Middle frontal gyrus (tissue), 1 donor: ENCODE results near the gene TNFRSF8.

Experiments used
- DNase-seq: peaks from one replicate; pipeline ENCODE4 v3.0.0-alpha.2; 2015; ENCODE audit warnings: low spot score; ENCODE audit errors: extremely low spot score

TNFRSF8 gene

DNA sequence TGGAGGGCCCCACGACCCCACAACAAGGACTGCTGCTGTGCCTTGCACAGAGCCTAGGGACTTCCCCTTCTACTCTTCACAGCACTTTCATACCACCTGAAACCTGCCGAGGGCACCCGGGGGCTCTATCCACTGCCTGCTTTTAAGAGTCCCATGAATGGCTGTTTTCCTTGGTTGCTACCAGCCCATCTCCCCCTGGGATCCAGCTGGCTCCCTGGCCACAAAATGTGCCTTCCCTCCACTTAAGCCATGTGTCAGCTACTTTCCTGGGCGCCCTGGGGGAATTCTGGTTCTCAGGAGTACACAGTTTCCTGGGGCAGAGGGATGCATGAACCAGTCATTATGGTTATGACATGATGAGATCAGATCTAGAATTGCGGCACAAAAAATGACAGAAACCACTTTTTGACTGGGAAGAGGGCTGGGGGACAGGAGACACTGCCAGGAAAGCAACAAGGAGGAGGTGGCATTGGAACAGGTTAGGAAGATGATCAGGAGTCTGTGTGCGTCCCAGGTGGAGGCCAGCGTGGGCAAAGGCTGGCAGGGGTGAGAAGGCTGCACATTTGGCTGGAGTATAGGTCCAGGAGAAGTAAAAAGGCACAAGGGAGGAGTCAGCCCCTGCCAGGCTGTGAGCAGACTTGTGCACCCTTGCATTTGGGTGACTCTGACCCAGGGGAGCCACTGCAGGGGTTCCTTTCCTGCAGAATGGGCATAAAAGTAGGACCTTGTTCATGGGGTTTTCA lies 3.2 kb upstream of the TNFRSF8 start:
- no peak for DNase-seq

DNA sequence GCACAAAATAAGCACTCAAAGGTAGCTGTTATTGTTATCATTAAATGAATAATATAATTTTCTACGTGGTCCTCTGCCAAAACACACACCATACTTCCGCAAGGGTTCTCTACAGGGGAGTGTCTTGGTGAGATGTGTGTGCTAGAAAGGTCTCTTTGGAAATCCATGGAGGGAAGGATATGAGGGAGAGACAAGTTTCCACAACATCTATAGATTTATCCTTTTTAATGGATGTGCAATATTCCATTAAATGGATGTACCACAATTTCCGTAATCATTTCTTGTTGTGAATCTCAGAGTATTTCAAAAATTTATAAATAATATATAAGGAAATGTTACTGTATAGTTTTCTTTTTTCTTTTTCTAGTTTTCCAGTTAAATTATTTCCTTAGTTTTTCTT lies 2.6 kb upstream of the TNFRSF8 start:
- no peak for DNase-seq

DNA sequence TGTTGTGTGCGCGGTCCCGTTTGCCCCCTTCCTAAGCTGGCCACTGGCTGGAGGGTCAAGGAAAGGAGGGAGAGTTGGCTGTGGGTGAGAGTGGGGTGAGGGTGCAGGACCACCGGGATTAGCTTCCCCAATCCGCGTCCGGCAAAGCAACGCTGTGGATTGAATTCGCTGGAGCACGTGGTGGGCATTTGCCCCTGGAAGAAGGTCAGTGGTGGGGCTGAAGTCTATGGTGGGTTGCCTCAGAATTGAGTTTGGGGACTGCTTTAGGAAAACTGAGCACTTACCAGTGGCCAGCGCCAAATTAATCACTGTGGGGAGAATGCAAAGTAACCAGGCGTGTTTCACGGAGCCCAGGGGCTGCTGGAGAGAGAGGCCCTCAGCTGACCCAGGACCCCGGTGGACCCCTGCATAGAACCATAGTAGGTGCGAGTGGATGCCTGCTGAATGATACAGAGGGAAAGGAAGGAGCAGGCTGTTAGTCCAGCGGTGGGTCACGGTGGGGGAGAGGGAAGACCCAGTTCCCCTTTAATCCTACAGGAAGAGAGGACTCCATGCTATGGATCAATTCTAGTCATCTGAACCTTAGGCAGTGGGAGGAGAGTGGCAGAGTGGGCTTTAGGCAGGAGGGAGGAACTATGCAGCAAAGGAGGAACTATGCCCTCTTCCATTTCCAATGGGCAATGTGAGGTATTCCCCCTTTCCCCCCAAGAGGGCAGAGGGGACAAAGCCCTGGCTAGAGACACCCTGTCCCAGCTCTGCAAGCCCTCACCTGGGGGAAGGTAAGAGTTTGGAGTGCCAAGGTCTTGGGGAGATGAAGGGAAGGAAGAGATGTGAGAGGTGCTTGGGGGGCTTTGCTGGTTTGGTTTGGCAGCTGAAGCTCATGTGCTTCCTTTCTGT lies 1.2 kb downstream of the TNFRSF8 start:
- no peak for DNase-seq

DNA sequence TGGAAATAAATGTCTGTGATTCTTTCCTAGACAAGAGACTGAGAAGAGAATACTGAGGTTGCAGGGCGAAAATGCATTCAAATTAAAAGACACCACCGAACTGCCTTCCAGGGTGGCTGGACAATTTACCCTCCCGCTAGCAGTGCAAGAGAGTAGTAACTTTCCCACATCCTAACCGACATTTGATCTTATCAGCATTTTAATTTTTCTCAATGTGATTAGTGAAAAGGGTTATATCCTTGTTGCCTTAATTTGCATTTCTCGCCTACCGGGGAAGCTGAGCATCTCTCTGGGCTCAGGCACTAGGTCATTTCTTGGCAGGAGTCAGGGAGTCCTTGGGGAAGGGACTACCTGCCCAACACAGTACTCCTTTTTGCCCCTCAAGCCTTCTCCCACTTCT lies 2.8 kb downstream of the TNFRSF8 start:
- no peak for DNase-seq

DNA sequence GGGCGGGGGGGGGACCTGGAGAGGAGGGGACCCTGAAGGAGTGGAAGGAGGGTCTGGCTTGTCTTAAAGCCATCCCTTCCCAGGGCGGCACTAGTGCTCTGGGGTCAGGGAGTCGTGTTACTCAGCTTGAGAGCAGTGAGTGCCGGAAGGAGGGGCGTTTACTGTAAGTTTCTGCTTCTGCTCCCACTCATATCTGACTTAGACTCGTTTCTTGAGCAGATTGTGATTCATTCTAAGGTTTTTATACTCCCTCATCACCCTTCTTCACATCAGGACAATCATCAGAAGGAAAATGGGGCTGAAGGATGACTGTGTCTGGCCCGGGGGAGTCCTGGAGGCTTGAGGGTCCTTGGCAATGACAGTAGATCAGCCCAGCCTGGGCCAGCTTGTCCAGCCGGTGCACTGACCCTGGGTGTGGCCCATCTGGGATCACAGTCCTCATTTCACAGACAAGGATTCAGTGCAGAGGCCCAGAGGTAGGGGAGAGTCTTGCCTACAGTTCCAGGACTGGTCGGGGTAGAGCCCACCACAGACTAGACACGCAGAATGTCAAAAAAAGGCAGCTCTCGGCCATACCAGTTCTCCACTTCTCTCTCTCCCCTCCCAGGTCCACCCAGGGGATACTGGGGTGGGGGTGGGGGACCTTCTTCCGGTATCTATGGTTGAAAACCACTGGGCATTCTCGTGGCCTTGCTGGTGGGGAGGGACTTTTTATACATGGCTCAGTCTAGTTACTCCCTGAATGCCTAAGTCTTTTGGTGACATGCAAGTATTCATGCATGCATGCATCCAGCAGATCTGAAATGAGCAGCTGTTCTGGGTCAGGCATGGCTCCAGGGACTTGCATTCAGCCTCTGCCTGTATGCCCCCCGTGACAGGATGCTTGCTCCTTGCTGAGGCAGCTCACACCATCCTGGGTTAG lies 5.1 kb downstream of the TNFRSF8 start:
- DNase-seq, result no peak

DNA sequence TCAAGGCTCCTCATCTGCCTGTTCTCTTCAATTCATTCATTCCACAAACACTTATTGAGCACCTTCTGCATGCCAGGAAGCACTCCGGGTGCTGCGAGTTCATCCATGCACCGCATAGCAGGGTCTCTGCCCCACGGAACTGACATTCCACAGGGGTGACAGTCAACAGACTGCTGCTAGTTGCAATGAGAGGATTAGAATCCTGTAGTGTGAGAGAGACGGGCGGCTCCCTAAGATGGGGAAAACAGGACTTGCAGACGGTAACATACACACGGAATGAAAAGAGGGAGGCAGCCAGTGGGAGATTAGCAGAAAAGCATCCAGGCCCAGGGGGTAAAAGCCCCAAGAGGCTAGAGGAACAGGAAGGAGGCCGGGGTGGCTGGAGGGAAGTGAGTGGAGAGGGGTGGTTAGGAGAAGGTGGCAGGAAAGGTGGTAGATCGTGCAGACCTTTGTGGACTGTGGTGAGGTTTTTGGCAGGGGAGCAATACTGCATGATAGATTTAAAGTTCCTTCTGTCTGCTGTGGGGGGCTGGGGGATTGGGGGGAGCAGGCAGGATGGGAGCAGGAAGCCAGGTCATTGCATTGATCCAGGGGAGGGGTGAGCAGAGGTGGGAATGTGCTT lies 6.6 kb downstream of the TNFRSF8 start:
- DNase-seq, result no peak

DNA sequence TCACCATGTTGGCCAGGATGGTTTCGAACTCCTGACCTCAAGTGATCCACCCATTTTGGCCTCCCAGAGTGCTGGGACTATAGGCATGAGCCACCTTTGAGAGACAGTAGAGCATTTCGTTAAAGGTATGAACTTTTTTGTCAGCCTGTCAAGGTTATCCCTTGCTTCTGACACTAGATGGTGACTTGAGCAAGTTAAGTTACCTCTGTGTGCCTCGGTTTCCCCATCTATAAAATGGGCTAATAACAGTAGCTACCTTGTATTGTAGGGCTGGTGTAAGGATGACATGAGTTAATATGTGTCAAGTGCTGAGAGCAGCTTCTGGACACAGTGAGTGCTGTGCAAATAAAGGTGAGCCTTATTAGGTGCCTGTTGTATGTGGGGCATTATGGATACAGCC lies 8.8 kb downstream of the TNFRSF8 start:
- DNase-seq, result no peak

DNA sequence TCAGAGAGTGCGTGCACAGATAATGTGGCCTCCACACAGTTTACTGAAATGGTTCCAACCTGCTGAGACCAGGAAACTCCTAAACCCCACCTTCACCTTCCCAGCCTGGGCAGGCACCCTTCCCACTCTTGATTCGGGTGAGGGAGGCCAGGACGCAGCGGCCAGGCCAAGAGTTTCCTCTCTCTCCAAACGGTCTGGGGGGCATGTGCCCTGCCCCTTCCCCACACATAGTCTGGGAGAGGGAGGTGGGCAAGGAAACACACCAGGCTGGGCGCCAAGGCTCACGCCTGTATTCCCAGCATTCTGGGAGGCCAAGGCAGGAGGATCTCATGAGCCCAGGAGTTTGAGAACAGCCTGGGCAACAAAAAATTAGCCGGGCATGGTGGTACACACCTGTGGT lies 9.6 kb downstream of the TNFRSF8 start:
- DNase-seq, result no peak

DNA sequence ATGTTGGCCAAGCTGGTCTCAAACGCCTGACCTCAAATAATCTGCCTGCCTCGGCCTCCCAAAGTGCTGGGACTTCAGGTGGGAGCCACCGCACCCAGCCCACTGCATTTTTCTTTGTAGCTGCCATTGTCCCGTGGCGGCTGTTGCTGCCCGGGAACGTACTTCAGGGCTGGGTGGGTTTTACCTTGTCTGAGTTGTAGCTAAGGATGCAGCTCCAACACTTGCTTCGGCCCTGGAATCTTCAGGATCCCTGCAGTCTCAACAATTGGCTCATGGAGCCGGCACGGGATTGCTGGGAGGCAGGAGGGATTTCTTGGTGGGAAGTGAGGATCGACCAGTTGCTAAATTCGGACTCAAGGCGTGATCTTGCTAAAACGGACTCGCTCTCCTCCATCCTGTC lies 10.7 kb downstream of the TNFRSF8 start:
- DNase-seq, result no peak

DNA sequence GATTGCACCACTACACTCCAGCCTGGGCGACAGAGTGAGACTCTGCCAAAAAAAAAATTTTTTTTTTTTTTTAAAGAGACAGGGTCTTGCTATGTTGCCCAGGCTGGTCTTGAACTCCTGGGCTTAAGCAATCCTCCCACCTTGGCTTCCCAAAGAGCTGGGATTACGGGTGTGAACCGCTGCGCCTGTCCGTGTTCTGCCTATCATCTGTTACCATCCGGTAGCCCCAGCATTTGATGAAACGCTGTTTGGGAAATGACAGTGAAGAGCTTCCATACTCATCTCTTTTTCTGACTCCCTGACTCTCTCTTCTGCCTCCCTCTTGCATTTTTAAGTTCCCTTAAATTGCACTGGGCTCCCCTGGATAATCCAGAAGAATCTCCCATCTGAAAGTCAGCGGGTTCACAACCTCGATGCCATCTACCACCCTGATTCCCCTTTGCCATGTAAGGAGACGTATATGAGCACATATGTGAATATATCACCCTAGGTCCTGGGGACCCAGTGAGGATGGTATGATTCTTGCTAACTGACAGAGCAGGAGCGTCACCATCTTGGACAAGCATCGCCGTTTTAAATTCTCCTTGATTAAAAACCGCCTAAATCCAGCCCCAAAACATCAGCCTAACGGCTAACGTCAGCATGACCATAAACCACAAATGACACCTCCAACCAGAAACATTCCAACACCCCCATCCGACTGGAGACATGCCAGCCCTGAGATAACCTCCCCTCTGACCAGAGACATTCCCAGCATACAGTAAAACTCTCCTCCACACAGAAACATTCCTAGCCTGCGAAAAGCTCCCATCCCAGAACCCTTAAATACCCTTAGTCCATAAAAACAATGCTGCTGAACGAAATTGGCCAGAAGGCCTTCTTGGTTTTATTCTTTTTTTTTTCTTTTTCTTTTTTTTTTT lies 12.4 kb downstream of the TNFRSF8 start:
- DNase-seq, result no peak

DNA sequence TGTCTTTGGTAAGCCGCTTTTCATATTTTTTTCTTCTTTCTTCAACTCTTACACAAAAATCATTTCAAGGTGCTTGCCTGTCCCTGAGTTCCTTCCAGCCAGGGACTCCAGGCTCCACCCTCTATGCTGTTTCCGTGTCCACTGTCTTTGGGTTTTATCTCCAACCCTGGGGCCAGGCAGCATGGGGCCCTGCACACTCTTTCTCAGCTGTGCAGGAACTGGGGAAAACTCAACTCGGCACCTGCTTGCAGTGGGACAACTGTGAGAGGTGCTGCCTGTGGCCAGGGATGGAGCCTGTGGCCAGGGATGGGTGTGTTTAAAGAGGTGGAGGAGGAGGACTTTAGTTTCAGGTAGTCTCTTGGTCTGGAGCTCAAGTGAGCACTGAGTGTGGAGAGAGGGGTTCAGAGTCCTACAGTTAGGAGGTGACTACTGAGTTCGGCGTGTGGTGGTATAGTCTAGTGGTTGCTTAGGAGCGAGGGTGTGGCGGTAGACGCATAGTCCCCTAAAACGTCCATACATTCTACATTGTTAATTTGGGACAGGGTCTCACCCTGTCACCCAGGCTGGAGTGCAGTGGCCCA lies 13.4 kb downstream of the TNFRSF8 start:
- DNase-seq, result no peak

DNA sequence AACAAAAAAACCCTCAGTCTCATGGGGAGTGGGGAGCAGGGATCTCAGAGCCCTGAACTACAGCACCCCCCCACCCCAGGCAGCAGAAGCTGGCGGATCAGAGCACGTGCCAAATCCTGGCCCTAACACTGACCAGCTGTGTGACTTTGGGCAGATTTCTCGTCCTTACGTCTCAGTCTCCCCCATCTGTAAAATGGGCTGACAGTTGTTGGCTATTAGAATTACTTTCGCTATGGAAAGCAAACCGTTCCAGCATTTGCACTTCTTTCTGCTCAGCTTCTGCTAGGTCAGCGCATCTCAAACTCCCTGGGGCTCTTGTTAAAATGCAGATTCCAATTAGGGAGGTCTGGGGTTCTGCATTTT lies 15.5 kb downstream of the TNFRSF8 start:
- DNase-seq, result no peak

DNA sequence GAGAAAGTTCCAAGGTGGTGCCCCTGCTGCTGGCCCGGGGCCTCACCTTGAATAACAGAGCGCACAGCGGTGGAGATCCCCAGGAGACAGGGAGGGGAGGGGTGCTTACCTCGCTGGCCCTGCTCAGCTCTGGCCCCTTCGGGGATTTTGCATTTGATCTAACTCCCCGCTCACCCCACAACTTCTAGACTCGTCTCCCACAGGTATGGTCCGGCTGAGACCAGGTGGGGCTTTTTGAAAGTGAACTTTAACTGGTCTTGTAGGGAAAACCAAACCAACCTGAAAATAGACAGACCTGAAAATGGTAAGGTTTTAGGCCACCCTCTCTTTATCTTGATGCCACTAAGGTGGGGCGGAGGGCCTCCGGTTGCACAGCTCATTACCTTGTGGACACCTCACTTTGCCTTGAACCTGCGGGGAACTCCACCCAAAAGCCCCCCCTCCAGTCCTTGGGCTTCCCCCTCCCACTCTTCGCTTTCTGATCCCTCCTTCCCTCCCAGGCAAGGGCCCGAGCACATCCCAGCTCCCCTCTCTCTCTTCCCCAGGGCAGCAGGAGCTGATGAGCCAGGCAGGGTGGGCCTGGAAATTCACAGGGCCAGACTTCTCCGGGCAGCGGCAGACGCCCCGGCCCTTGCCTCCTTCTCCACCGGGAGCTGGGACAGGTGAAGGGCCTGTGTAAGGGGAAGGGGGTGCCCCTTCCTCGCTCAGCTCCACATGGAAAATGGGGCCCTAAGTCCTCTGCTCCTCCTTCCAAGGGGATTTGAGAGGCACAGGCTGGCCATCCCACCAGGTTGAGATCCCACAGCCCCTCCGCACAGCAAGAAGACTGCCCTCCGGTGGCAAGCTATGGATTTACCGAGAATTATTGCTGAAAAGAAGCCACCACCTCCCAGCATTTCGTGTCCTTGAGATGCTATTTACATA lies 16.1 kb downstream of the TNFRSF8 start:
- DNase-seq, result no peak

DNA sequence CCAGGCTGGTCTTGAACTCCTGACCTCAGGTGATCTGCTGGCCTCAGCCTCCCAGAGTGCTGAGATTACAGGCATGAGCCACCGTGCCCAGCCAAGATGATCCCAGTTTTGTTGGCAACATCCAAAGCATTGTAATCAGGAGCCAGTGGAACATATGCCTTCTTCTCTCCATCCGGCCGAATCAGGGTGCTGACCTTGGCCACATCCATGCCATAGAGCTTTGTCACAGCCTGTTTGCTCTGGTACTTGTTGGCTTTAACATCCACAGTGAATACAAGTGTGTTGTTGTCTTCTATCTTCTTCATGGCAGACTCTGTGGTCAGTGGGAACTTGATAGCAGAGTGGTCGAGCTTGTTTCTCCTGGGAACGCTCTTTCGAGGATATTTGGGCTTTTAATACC lies 17.1 kb downstream of the TNFRSF8 start:
- no peak for DNase-seq

DNA sequence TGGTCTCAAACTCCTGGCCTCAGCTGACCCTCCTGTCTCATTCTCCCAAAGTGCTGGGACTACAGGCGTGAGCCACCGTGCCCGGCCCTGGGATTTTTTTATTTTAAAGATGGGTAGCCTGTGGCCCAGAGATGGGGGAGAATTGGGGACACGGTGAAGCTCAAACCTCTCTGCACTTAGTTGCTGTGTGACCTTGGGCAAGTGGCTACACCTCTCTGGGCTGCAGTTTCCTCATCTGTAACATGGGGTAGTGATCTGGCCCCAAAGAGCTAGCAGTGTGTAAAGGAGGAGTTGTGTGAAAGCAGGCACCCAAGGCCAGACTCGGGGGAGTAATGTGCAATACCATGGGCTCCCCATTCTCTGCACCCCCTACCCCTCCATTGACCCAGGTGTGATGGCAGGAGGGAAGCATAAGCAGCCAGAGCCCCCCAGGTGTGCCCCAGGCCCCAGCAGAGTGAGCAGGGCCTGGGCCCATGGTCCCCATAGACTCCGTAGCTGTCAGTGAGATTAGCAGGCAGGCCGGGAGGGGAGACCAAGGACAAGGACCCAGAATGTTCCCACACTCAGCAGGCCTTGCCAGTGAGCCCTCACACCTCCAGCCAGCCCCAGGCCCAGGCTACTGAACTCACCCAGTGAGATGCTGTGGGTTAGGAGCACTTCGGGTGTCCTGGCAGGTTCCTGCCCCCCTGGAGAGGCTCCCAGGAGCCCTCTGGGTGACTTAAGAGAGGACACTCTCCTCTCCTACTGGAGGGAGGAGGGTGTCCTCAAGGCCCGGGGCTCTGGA lies 17.9 kb downstream of the TNFRSF8 start:
- DNase-seq, result no peak

DNA sequence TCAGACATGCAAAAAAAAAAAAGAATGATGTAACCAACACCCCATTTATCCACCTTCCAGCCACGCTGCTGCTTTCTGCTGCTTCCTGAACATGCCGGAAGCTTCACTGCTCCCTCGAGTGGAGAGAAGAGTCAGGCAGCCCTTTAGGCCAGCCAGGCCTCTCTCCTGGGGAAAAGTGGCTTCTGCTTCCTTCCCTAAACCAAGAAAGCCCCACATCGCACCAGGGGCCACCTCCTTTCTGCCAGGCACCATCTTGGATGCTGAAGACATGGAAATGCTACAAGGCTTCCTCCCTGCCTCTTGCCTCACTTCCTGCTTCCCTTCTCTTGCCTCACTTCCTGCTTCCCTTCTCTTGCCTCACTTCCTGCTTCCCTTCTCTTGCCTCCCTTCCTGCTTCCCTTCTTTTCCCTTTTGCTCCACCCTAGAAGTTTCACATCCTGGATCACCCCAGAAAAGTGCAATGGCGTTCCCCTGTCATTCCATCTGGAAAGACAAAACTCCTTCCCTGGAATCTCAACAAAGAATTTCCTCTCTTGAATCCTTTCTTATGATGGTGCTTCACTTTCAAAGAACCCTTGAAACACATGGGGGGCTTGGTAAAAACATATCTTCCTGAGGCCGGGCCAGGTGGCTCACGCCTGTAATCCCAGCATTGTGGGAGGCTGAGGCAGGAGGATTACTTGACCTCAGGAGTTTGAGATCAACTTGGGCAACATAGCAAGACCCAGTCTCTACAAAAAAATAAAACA lies 18.7 kb downstream of the TNFRSF8 start:
- no peak for DNase-seq

DNA sequence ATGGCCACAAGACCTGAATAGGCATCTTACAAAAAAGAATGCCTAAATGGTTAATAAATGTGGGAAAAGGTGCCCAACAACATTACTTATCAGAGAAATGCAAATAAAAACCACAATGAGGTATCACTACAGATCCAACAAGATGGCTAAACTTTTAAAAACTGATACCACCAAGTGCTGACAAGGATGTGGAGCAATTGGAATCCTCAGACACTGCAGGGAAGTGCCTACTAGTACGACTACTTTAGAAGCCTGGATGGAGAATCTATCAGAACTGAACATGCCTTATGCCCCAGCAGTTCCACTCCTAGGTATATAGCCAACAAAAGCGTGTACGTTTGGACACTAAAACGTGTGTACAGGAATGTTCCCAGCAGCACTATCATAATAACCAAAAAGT lies 19.9 kb downstream of the TNFRSF8 start:
- DNase-seq, result no peak
